Neural cell (in vitro differentiated cells): ENCODE data around the gene GLT8D1. TPM values are rescaled to one million over a fixed set of nuclear protein-coding genes. Genes with fewer than 3 reads are reported as not detected.

Experiments used
- H2AFZ ChIP-seq: fragments of 200-600, 300-800 bp; sonication (generic), shearing (Covaris generic); 2 replicates; pipeline ENCODE4 v1.6.0; 2014; ENCODE audit warnings: low read depth, mild to moderate bottlenecking, antibody characterized with exemption, low read length, moderate library complexity
- H3F3A ChIP-seq: fragments of 200-600 bp; shearing (Covaris generic); 2 replicates; pipeline ENCODE4 v1.6.1; 2016; ENCODE audit warnings: mild to moderate bottlenecking, moderate library complexity, mixed read lengths, antibody characterized with exemption, low read length; ENCODE audit not compliant: insufficient read depth, poor library complexity, severe bottlenecking
- H3K27ac ChIP-seq: fragments of 200-600, 300-800 bp; sonication (generic), shearing (Covaris generic); 2 replicates; pipeline ENCODE4 v1.5.1; 2014; ENCODE audit warnings: mild to moderate bottlenecking, low read length, moderate library complexity
- H3K27me3 ChIP-seq: fragments of 300-800, 200-600 bp; sonication (generic), shearing (Covaris generic); 2 replicates; pipeline ENCODE4 v1.6.0; 2014; ENCODE audit warnings: mild to moderate bottlenecking, low read depth, low read length, moderate library complexity; ENCODE audit not compliant: insufficient read depth
- H3K36me3 ChIP-seq: fragments of 300-800, 200-600 bp; sonication (generic), shearing (Covaris generic); 2 replicates; pipeline ENCODE4 v1.5.1; 2014; ENCODE audit warnings: mild to moderate bottlenecking, antibody characterized with exemption, low read length, moderate library complexity; ENCODE audit not compliant: insufficient read depth
- H3K4me2 ChIP-seq: fragments of 300-800, 200-600 bp; sonication (generic), shearing (Covaris generic); 2 replicates; pipeline ENCODE4 v1.6.0; 2014; ENCODE audit warnings: mild to moderate bottlenecking, low read length
- H3K4me3 ChIP-seq: fragments of 300-800, 200-600 bp; sonication (generic), shearing (Covaris generic); 2 replicates; pipeline ENCODE4 v1.5.1; 2014; ENCODE audit warnings: mild to moderate bottlenecking, low read length, moderate library complexity
- H3K79me2 ChIP-seq: fragments of 200-600 bp; shearing (Covaris generic); replicated peaks from 2 replicates; pipeline ENCODE4 v1.6.0; 2014; ENCODE audit warnings: mild to moderate bottlenecking, low read length, moderate library complexity; ENCODE audit not compliant: insufficient read depth
- H3K9ac ChIP-seq: fragments of 300-800, 200-600 bp; sonication (generic), shearing (Covaris generic); 2 replicates; pipeline ENCODE4 v1.6.1; 2016; ENCODE audit warnings: mild to moderate bottlenecking, low read length, mixed read lengths
- H3K9me2 ChIP-seq: fragments of 200-600 bp; shearing (Covaris generic); 2 replicates; pipeline ENCODE4 v1.6.1; 2016; ENCODE audit warnings: mild to moderate bottlenecking, low read length, mixed read lengths; ENCODE audit not compliant: insufficient read depth
- H3K9me3 ChIP-seq: fragments of 200-600, 300-800 bp; sonication (generic), shearing (Covaris generic); 2 replicates; pipeline ENCODE4 v1.6.1; 2016; ENCODE audit warnings: mild to moderate bottlenecking, mixed run types, low read length, moderate library complexity, mixed read lengths
- H4K20me1 ChIP-seq: fragments of 200-600 bp; shearing (Covaris generic); 2 replicates; pipeline ENCODE4 v1.6.1; 2016; ENCODE audit warnings: mild to moderate bottlenecking, mixed run types; ENCODE audit not compliant: insufficient read depth
- CTCF ChIP-seq: fragments of 450-650 bp; IDR thresholded peaks from 2 replicates; pipeline ENCODE4 v1.5.1; 2014; ENCODE audit warnings: antibody characterized with exemption, mild to moderate bottlenecking, moderate library complexity; ENCODE audit not compliant: poor library complexity, severe bottlenecking
- EP300 ChIP-seq: fragments of 450-650 bp; conservative IDR thresholded peaks from 2 replicates; pipeline ENCODE4 v1.6.1; 2014; ENCODE audit warnings: antibody characterized with exemption, mild to moderate bottlenecking, moderate library complexity; ENCODE audit not compliant: poor library complexity, severe bottlenecking
- EZH2 ChIP-seq: fragments of 200-600, 300-800 bp; shearing (Covaris generic), sonication (generic); IDR thresholded peaks from 2 replicates; pipeline ENCODE4 v1.6.1; 2014; ENCODE audit warnings: antibody characterized with exemption, low read length, borderline replicate concordance, mild to moderate bottlenecking; ENCODE audit not compliant: insufficient read depth, poor library complexity, severe bottlenecking
- MXI1 ChIP-seq: fragments of 450-650 bp; conservative IDR thresholded peaks from 2 replicates; pipeline ENCODE4 v1.6.1; 2014; ENCODE audit warnings: antibody characterized with exemption, mild to moderate bottlenecking; ENCODE audit not compliant: poor library complexity, severe bottlenecking
- POLR2AphosphoS5 ChIP-seq: IDR thresholded peaks from 2 replicates; pipeline ENCODE4 v1.6.1; 2012
- RAD21 ChIP-seq: fragments of 450-650 bp; conservative IDR thresholded peaks from 2 replicates; pipeline ENCODE4 v1.6.1; 2014; ENCODE audit warnings: antibody characterized with exemption, mild to moderate bottlenecking, moderate library complexity
- REST ChIP-seq: IDR thresholded peaks from 2 replicates; pipeline ENCODE4 v1.6.1; 2012; ENCODE audit warnings: borderline replicate concordance
- SMC3 ChIP-seq: fragments of 450-650 bp; conservative IDR thresholded peaks from 2 replicates; pipeline ENCODE4 v1.6.1; 2014; ENCODE audit warnings: antibody characterized with exemption, mild to moderate bottlenecking, moderate library complexity; ENCODE audit not compliant: poor library complexity
- TAF1 ChIP-seq: IDR thresholded peaks from 2 replicates; pipeline ENCODE4 v1.6.1; 2012; ENCODE audit warnings: low read depth
- polyA minus RNA-seq: library from RNA; depleted of rRNA, polyadenylated mRNA; stranded (reverse); fragments of >200 nt; gene quantifications from 2 replicates; pipeline ENCODE4 v1.2.3, GENCODE V29; 2014
- polyA plus RNA-seq: library from polyadenylated mRNA; depleted of rRNA; stranded (reverse); fragments of >200 nt; gene quantifications from 2 replicates; pipeline ENCODE4 v1.2.3, GENCODE V29; 2014

Gene GLT8D1
- polyA plus RNA-seq (177 and 182 TPM in 2 replicates), polyA minus RNA-seq (76.7 and 84.7 TPM in 2 replicates)

GRCh38 chr3:52705688-52706686, at the start of gene GLT8D1, which contains the start of gene SPCS1:
TSS of gene GLT8D1 (minus strand) at chr3:52705791. CDS start at chr3:52700460, 5,331 bp downstream.
TSS of gene SPCS1 (plus strand) at chr3:52706106. CDS start at chr3:52706247, 141 bp downstream.
- Histone ChIP-seq H3F3A (peaks cover 6% of the 10 kb centered on the region), H4K20me1 (no peaks in the 10 kb centered on the region), H3K9ac (peak within 1 kb of the TSS; percentile 95), H3K36me3 (no peaks in the 10 kb centered on the region), H3K27me3 (no peaks in the 10 kb centered on the region), H3K27ac (peak within 1 kb of the TSS; percentile 86), H3K9me2 (no peaks in the 10 kb centered on the region), H3K9me3 (no peaks in the 10 kb centered on the region), H2AFZ (peak within 1 kb of the TSS; percentile 90), H3K4me2 (peak within 1 kb of the TSS; percentile 81), H3K4me3 (peak within 1 kb of the TSS; percentile 99), H3K79me2 (peaks cover 54% of the 10 kb centered on the region)
- TF ChIP-seq TAF1 (peak; percentile 65), CTCF (peak; percentile 25), POLR2AphosphoS5 (peak; percentile 76), MXI1 (peak; percentile 99), REST (no peak), EZH2 (no peak), RAD21 (no peak), EP300 (peak; percentile 70), SMC3 (no peak)

GRCh38 chr3:52754373-52754772, 48.8 kb upstream of the GLT8D1 start:
- TF ChIP-seq MXI1 (no peak), SMC3 (no peak), REST (no peak), EP300 (no peak), EZH2 (no peak), TAF1 (no peak), RAD21 (no peak), POLR2AphosphoS5 (no peak), CTCF (no peak)

More at GRCh38 chr3:52754373-52754772, 48.8 kb upstream of the GLT8D1 start:
- no peaks in the 10 kb centered on the region for H3K27me3 ChIP-seq
- H3K4me3 ChIP-seq, result no peak overlapping the region
- H3F3A ChIP-seq, result no peaks in the 10 kb centered on the region
- H3K36me3 ChIP-seq, result peaks cover 5% of the 10 kb centered on the region
- H2AFZ ChIP-seq, result no peak overlapping the region
- no peaks in the 10 kb centered on the region for H3K9me3 ChIP-seq
- no peaks in the 10 kb centered on the region for H4K20me1 ChIP-seq
- H3K79me2 ChIP-seq, result no peaks in the 10 kb centered on the region
- no peak overlapping the region for H3K9ac ChIP-seq
- H3K4me2 ChIP-seq, result no peak overlapping the region
- no peaks in the 10 kb centered on the region for H3K9me2 ChIP-seq
- H3K27ac ChIP-seq, result no peak overlapping the region
